Activated naive CD4-positive, alpha-beta T cell treated with anti-CD3 and anti-CD28 coated beads for 36 hours (primary cell): ENCODE data around the gene PEX10. TPM values are rescaled to one million over a fixed set of nuclear protein-coding genes. Genes with fewer than 3 reads are reported as not detected.
"Not testable (repeated sequence)": the region's sequence is repeated elsewhere in the genome, so short reads cannot be mapped to it uniquely, and the experiment has no call there.

Experiments used
- CTCF ChIA-PET: fragments of 350-600 bp; sonication (Branson Sonifier 250); formaldehyde crosslinking; loops from one replicate; lab custom pipeline; 2021; ENCODE audit warnings: antibody characterized with exemption; lab: Charles Lee
- DNase-seq: peaks from one replicate; pipeline ENCODE4 v3.0.0-alpha.2; 2020
- H3K27ac Mint-ChIP-seq: one replicate; pipeline ENCODE4 v1.8.0; 2021; ENCODE audit warnings: mild to moderate bottlenecking, mixed read lengths
- H3K27me3 Mint-ChIP-seq: one replicate; pipeline ENCODE4 v1.8.0; 2021; ENCODE audit warnings: low read depth, mixed read lengths
- H3K36me3 Mint-ChIP-seq: one replicate; pipeline ENCODE4 v1.8.0; 2021; ENCODE audit warnings: low read depth, mixed read lengths
- H3K4me1 Mint-ChIP-seq: one replicate; pipeline ENCODE4 v1.8.0; 2021; ENCODE audit warnings: low read depth, mixed read lengths
- H3K4me3 Mint-ChIP-seq: one replicate; pipeline ENCODE4 v1.8.0; 2021; ENCODE audit warnings: mild to moderate bottlenecking, moderate library complexity, mixed read lengths
- H3K9me3 Mint-ChIP-seq: one replicate; pipeline ENCODE4 v1.8.0; 2021; ENCODE audit warnings: mixed read lengths
- intact Hi-C: fragments of 100-400 bp; cut with micrococcal nuclease; formaldehyde crosslinking; loops from one replicate; pipeline ENCODE4 v1.15.1; 2023
- total RNA-seq, 2 experiments: library from RNA; stranded (reverse); gene quantifications; one replicate each; pipeline ENCODE4 v1.2.3, GENCODE V29; 2021

Gene PEX10
- total RNA-seq: 1 to 10 TPM; 8.6 to 9.1 TPM

- Mint-ChIP-seq H3K4me1 (peaks cover 37% of the 10 kb centered on the region), H3K9me3 (no peaks in the 10 kb centered on the region), H3K36me3 (peaks cover 5% of the 10 kb centered on the region), H3K4me3 (peak within 1 kb of the TSS; percentile 84), H3K27me3 (no peaks in the 10 kb centered on the region), H3K27ac (peak within 1 kb of the TSS; percentile 77)
- DNase-seq: peak; percentile 99
- CTCF ChIA-PET: interaction anchor here (1.0 kb wide), 1 partner anchor 217 kb away, joined by 4 read pairs; the partner anchor contains the start of gene FAAP20
- intact Hi-C loops: loop anchor here (1.0 to 10.0 kb wide), 5 partner anchors 21 to 392 kb away; partner anchors contain the start of genes MORN1, PRXL2B, RER1 and TTC34
Observed at GRCh38 chr1:2412395-2412772, at the start of gene PEX10. Gene PEX10, minus strand, starts transcription at chr1:2412564. Its CDS starts 62 bp downstream, at chr1:2412502.

GRCh38 chr1:2460996-2461751, 48.8 kb upstream of the PEX10 start:
- CTCF ChIA-PET: no interaction called here
- Mint-ChIP-seq H3K9me3 (no peaks in the 10 kb centered on the region), H3K4me3 (no peak overlapping the region), H3K27ac (no peak overlapping the region), H3K36me3 (no peaks in the 10 kb centered on the region), H3K4me1 (no peaks in the 10 kb centered on the region), H3K27me3 (peaks cover 4% of the 10 kb centered on the region)
- intact Hi-C loops: no loop called here
- no peak for DNase-seq

- intact Hi-C loops: no loop called here
- Mint-ChIP-seq H3K4me1 (no peaks in the 10 kb centered on the region), H3K4me3 (no peak overlapping the region), H3K36me3 (no peaks in the 10 kb centered on the region), H3K27ac (no peak overlapping the region), H3K27me3 (peaks cover 4% of the 10 kb centered on the region), H3K9me3 (no peaks in the 10 kb centered on the region)
- CTCF ChIA-PET: no interaction called here
- no peak for DNase-seq
Observed at GRCh38 chr1:2460203-2460602, 47.8 kb upstream of the PEX10 start.

- CTCF ChIA-PET: no interaction called here
- no peak overlapping the region for H3K27ac Mint-ChIP-seq
- no peaks in the 10 kb centered on the region for H3K4me1 Mint-ChIP-seq
- H3K27me3 Mint-ChIP-seq: peaks cover 4% of the 10 kb centered on the region
- H3K9me3 Mint-ChIP-seq: no peaks in the 10 kb centered on the region
- DNase-seq: no peak
- no peak overlapping the region for H3K4me3 Mint-ChIP-seq
- no peaks in the 10 kb centered on the region for H3K36me3 Mint-ChIP-seq
- intact Hi-C loops: no loop called here
Observed at GRCh38 chr1:2459757-2460156, 47.4 kb upstream of the PEX10 start.

- CTCF ChIA-PET, H3K9me3 Mint-ChIP-seq, H3K4me1 Mint-ChIP-seq, H3K27me3 Mint-ChIP-seq, DNase-seq, H3K36me3 Mint-ChIP-seq, H3K27ac Mint-ChIP-seq, intact Hi-C loops, H3K4me3 Mint-ChIP-seq: not testable (repeated sequence)
Observed at GRCh38 chr1:2459102-2459753, 46.9 kb upstream of the PEX10 start.

GRCh38 chr1:2458687-2459086, 46.3 kb upstream of the PEX10 start:
- H3K36me3 Mint-ChIP-seq: no peaks in the 10 kb centered on the region
- no peak for DNase-seq
- H3K9me3 Mint-ChIP-seq: no peaks in the 10 kb centered on the region
- intact Hi-C loops: no loop called here
- no peak overlapping the region for H3K27ac Mint-ChIP-seq
- CTCF ChIA-PET: no interaction called here
- no peaks in the 10 kb centered on the region for H3K4me1 Mint-ChIP-seq
- H3K4me3 Mint-ChIP-seq: no peak overlapping the region
- peaks cover 4% of the 10 kb centered on the region for H3K27me3 Mint-ChIP-seq

GRCh38 chr1:2457444-2457843, 45.1 kb upstream of the PEX10 start:
- H3K27ac Mint-ChIP-seq: no peak overlapping the region
- intact Hi-C loops: no loop called here
- no peaks in the 10 kb centered on the region for H3K9me3 Mint-ChIP-seq
- no peaks in the 10 kb centered on the region for H3K27me3 Mint-ChIP-seq
- CTCF ChIA-PET: no interaction called here
- H3K36me3 Mint-ChIP-seq: no peaks in the 10 kb centered on the region
- no peak for DNase-seq
- H3K4me3 Mint-ChIP-seq: no peak overlapping the region
- no peaks in the 10 kb centered on the region for H3K4me1 Mint-ChIP-seq

- intact Hi-C loops: no loop called here
- no peak overlapping the region for H3K27ac Mint-ChIP-seq
- CTCF ChIA-PET: no interaction called here
- no peak for DNase-seq
- H3K4me1 Mint-ChIP-seq: no peaks in the 10 kb centered on the region
- H3K27me3 Mint-ChIP-seq: no peaks in the 10 kb centered on the region
- H3K9me3 Mint-ChIP-seq: no peaks in the 10 kb centered on the region
- no peak overlapping the region for H3K4me3 Mint-ChIP-seq
- H3K36me3 Mint-ChIP-seq: no peaks in the 10 kb centered on the region
Observed at GRCh38 chr1:2455757-2456156, 43.4 kb upstream of the PEX10 start.

- Mint-ChIP-seq H3K27me3 (no peaks in the 10 kb centered on the region), H3K27ac (no peak overlapping the region), H3K36me3 (no peaks in the 10 kb centered on the region), H3K9me3 (no peaks in the 10 kb centered on the region), H3K4me1 (no peaks in the 10 kb centered on the region), H3K4me3 (no peak overlapping the region)
- intact Hi-C loops: no loop called here
- CTCF ChIA-PET: no interaction called here
- DNase-seq: no peak
Observed at GRCh38 chr1:2454227-2454626, 41.9 kb upstream of the PEX10 start.

- Mint-ChIP-seq H3K27me3 (no peaks in the 10 kb centered on the region), H3K36me3 (no peaks in the 10 kb centered on the region), H3K4me3 (no peak overlapping the region), H3K27ac (no peak overlapping the region), H3K4me1 (no peaks in the 10 kb centered on the region), H3K9me3 (no peaks in the 10 kb centered on the region)
- CTCF ChIA-PET: no interaction called here
- intact Hi-C loops: no loop called here
- DNase-seq: no peak
Observed at GRCh38 chr1:2452932-2453315, 40.6 kb upstream of the PEX10 start.

GRCh38 chr1:2452201-2452931, 40.0 kb upstream of the PEX10 start:
- no peaks in the 10 kb centered on the region for H3K9me3 Mint-ChIP-seq
- no peaks in the 10 kb centered on the region for H3K4me1 Mint-ChIP-seq
- intact Hi-C loops: no loop called here
- H3K27me3 Mint-ChIP-seq: no peaks in the 10 kb centered on the region
- no peak for DNase-seq
- H3K4me3 Mint-ChIP-seq: no peak overlapping the region
- no peak overlapping the region for H3K27ac Mint-ChIP-seq
- CTCF ChIA-PET: no interaction called here
- no peaks in the 10 kb centered on the region for H3K36me3 Mint-ChIP-seq

- Mint-ChIP-seq H3K4me1 (no peaks in the 10 kb centered on the region), H3K9me3 (no peaks in the 10 kb centered on the region), H3K27ac (no peak overlapping the region), H3K4me3 (no peak overlapping the region), H3K36me3 (no peaks in the 10 kb centered on the region), H3K27me3 (no peaks in the 10 kb centered on the region)
- DNase-seq: no peak
- CTCF ChIA-PET: no interaction called here
- intact Hi-C loops: no loop called here
Observed at GRCh38 chr1:2451741-2452140, 39.4 kb upstream of the PEX10 start.
